ENCODE measurements around the gene PRAME.
"Not testable (repeated sequence)": the region's sequence is repeated elsewhere in the genome, so short reads cannot be mapped to it uniquely, and the experiment has no call there.

The PRAME gene

DNA sequence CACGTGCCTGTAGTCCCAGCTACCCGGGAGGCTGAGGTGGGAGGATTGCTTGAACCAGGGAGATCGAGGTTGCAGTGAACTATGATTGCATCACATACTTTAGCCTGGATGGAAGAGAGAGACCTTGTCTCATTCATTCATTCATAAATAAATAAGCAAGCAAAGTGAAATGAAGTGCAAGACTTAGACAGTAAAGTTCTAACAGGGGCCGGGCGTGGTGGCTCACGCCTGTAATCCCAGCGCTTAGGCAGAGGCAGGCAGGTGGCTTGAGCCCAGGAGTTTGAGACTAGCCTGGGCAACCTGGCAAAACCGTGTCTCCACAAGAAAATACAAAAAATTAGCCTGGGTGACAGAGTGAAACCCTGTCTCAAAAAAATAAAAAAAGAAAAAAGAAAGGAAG lies 37.4 kb downstream of the PRAME start:
- DNase-seq (ENCODE audit: low read depth in 2 of 2), result no peak

DNA sequence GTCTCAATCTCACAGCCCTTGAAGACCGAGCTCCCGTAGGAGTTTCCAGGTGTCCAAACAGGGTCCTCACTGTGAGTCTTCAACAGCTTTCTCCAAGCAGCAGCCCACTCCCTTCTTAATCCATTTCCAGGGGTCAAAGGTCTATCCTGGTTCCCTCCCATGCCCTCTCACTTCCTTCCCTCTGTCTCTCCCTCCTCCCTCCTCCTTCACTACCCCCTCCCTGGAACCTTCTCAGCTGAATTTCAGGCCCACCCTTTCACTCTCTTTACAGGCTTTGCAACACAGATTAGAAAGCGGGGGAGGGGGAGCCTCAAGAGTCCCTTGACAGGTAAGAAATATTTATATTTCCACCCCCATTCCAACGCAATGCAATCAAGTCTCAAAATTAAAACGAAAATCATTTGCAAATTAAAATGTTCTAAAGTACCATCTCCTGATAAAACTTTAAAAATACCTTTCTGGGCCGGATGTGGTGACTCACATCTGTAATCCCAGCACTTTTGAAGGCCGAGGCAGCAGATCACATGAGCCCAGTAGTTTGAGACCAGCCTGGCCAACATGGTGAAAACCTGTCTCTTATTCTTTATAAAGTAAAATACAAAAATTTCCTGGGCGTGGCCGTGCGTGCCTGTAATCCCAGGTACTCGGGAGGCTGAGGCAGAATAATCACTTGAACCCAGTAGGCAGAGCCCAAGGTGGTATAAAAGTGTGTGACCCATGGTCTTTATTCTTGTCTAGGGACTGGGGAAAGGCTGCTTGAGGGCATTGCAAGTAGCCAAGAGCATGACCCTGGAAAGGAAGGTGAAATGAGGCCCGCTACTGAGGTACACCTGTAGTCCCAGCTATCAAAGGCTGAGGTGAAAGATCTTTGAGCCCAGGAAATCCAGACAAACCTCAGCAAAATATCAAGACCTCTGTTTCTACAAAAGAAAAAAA lies 38.1 kb downstream of the PRAME start:
- DNase-seq (ENCODE audit: low read depth in 2 of 2), result no peak

DNA sequence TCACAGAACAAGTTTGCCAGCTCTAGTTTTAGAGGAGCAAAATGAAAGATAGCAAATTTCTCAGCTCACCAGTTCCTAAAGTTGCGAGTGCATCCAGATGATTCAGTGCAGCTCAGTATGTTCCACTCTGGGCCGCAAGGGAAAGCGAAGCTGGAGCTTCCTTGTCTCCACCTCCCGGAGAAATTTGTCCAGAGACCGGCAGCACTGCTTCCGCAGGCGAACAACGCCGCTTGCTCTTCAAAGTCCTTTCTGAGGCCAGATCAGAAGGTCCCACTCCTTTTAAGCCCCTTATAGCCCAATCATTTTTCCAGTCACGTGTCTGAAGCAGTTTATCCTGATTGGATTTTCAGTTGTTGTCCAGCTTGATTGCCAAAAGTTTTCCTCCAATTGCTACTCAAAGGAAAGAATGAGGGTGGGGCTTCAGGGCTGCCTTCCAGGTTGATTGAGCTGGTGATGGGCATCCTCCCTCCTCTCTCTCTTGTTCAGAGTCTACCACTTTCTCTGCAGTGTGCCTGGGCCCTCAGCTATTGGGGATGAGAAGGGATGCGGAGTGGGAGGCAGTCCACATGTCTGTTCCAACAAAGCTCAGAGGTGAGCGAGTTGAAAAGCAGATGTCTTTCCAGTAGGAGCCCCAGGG lies 38.9 kb downstream of the PRAME start, which contains the start of gene ZNF280A:
Gene ZNF280A (minus strand): TSS at position 251 of the 637 bp plus-strand sequence. CDS start 4,640 bp downstream, outside the sequence.
- DNase-seq (ENCODE audit: low read depth in 2 of 2), result no peak

GRCh38 chr22:22519591-22519990 lies 39.5 kb downstream of the PRAME start:
- DNase-seq (ENCODE audit: low read depth in 2 of 2), result no peak

DNA sequence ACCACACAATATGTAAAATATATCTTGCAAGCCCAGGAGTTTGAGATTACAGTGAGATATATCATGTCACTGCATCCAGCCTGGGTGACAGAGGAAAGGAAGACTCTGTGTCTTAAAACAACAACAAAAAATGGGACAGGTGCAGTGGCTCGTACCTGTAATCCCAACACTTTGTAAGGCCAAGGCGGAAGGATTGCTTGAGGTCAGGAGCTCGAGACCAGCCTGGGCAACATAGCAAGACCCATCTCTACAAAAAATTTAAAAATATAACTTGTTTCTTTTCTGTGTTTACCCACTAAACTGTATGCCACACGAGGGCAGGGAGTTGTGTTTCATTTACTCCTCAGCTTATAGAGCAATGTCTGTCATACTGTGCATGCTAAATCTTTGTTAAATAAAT lies 42.1 kb downstream of the PRAME start:
- no peak for DNase-seq (ENCODE audit: low read depth in 2 of 2)

GRCh38 chr22:22515890-22516289 lies 43.2 kb downstream of the PRAME start:
- no peak for DNase-seq (ENCODE audit: low read depth in 2 of 2)

GRCh38 chr22:22514431-22514830 lies 44.6 kb downstream of the PRAME start:
- DNase-seq (ENCODE audit: low read depth in 2 of 2), result not testable (repeated sequence)

GRCh38 chr22:22513619-22514018 lies 45.4 kb downstream of the PRAME start:
- no peak for DNase-seq (ENCODE audit: low read depth in 2 of 2)

DNA sequence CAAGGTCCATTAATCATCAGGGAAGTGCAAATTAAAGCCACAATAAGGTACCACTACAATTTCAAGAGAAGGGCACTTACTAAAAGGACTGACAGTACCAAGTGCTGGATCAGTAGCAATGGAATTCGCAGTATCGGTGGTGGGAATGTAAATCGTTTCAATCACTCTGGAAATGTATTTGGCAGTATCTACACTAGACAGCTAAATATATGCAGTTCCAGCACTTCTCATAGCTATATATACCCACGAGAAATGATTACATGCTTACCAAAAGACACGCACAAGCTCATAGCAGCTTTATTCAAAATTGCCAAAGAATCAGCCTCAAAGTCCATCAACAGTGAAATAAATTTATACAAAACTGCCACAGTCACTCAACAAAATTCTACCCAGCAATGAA lies 46.1 kb downstream of the PRAME start:
- no peak for DNase-seq (ENCODE audit: low read depth in 2 of 2)

GRCh38 chr22:22510833-22511232 lies 48.2 kb downstream of the PRAME start:
- not testable (repeated sequence) for DNase-seq (ENCODE audit: low read depth in 2 of 2)

- DNase-seq (ENCODE audit: low read depth in 2 of 2), result not testable (repeated sequence)
These were observed 49.2 kb downstream of the PRAME start for GRCh38 chr22:22509912-22510311.

- peak; percentile 76 to 81 for DNase-seq (ENCODE audit: low read depth in 2 of 2)
These were observed 50.5 kb downstream of the PRAME start, which contains the start of gene ZNF280B for GRCh38 chr22:22508274-22509176. ZNF280B (minus strand) TSS chr22:22508742; CDS start chr22:22489398, 19,344 bp downstream.

DNA sequence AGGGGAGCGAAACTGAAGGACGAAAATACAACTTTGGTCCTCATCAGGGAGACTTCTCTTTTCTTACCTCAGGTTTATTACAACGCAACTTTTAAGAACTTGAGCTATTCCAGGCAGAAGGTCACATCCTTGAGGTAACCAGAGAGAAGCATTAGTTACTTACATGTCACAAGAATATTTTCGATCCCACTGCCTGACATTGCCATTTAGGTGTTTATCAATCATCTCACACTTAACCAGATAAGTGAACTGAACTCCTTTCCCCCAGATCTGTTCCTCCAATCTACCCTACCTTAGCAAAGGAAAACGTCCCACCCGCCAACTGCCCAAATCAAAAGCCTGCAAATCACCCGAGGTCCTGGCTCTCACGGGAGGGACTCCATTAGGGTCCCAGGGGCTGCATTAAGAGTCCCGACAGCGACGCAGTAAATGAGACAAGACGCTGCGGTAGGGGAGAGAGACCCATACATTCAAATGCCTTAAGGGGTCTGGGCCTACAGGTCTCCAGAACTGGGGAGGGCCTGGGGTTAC lies 51.3 kb downstream of the PRAME start:
- DNase-seq (ENCODE audit: low read depth in 2 of 2), result no peak

DNA sequence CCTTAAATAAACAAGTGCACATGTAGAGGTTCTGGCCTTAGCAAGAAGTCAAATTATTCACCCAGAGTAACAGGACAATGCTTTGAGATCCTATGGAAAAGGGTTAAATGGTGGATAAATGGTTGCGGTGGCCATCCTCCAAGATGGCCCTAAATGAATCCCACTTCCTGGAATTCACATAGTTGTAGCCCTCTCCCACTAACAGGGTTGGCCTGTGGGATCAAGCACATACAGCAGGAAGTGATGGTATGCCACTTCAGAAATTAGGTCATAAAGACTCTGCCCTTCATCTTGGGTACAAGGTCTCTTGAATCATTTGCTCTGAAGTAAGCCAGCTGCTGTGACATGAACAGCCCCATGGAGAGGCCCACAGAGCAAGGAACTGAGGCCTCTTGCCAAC lies 52.3 kb downstream of the PRAME start:
- no peak for DNase-seq (ENCODE audit: low read depth in 2 of 2)

- no peak for DNase-seq (ENCODE audit: low read depth in 2 of 2)
These were observed 60.8 kb downstream of the PRAME start for GRCh38 chr22:22498267-22498666.
